Loucy (cell line): ENCODE results near the gene SULT1C3.

Experiments used
- EZH2phosphoT487 ChIP-seq: fragments of 200-600 bp; IDR thresholded peaks from 2 replicates; pipeline ENCODE4 v1.6.1; 2018; ENCODE audit warnings: antibody characterized with exemption, mild to moderate bottlenecking, moderate library complexity, borderline replicate concordance
- TF ChIP-seq, protein P1 (sequence below): fragments of 200-600 bp; sonication (generic); conservative IDR thresholded peaks from 2 replicates; pipeline ENCODE4 v1.5.1; 2014; ENCODE audit warnings: mild to moderate bottlenecking, antibody characterized with exemption, low read length

DNA sequence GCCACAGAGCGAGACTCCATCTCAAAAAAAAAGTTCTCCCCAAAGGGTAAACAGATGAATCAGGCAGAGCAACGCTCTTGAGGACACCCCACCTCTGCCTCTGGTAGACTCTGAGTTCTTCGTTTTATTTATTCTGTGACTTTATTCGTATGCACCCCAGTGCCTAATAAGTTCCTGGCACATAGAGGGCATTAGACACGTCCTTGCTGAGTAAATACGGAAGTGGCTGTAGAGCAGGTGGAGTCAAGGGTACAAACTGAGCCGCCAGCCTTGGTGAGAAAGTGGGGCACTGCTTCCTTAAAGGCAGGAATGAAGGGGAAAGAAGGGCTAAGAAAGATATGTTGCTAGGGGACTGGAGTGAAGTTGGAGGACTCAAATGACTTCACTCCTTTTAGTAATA lies 61.8 kb downstream of the SULT1C3 start:
- TF ChIP-seq, protein P1, sequence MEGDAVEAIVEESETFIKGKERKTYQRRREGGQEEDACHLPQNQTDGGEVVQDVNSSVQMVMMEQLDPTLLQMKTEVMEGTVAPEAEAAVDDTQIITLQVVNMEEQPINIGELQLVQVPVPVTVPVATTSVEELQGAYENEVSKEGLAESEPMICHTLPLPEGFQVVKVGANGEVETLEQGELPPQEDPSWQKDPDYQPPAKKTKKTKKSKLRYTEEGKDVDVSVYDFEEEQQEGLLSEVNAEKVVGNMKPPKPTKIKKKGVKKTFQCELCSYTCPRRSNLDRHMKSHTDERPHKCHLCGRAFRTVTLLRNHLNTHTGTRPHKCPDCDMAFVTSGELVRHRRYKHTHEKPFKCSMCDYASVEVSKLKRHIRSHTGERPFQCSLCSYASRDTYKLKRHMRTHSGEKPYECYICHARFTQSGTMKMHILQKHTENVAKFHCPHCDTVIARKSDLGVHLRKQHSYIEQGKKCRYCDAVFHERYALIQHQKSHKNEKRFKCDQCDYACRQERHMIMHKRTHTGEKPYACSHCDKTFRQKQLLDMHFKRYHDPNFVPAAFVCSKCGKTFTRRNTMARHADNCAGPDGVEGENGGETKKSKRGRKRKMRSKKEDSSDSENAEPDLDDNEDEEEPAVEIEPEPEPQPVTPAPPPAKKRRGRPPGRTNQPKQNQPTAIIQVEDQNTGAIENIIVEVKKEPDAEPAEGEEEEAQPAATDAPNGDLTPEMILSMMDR = no peak
- no peak for TF ChIP-seq EZH2phosphoT487
